HG03039 (cell line): ENCODE measurements around the gene DGKH.
A peak's percentile ranks its signal among the peaks of the same experiment; 100 is the strongest.
"Not testable (repeated sequence)": the region's sequence is repeated elsewhere in the genome, so short reads cannot be mapped to it uniquely, and the experiment has no call there.

ENCODE experiments used
- ATAC-seq: cut with Tn5 transposase; IDR thresholded peaks from one replicate; pipeline ENCODE4 v1.9.1; 2021; ENCODE audit warnings: mild to moderate bottlenecking, moderate library complexity; ENCODE audit not compliant: unreplicated experiment

Gene DGKH

GRCh38 chr13:42221121-42221765 lies 172.8 kb downstream of the DGKH start:
- no peak for ATAC-seq

- no peak for ATAC-seq
Observed at GRCh38 chr13:42223681-42224080, 175.2 kb downstream of the DGKH start.

GRCh38 chr13:42225051-42225450 lies 176.6 kb downstream of the DGKH start:
- no peak for ATAC-seq

GRCh38 chr13:42226759-42227158 lies 178.3 kb downstream of the DGKH start:
- ATAC-seq, result not testable (repeated sequence)

- ATAC-seq, result no peak
Observed at GRCh38 chr13:42228527-42228926, 180.1 kb downstream of the DGKH start.

DNA sequence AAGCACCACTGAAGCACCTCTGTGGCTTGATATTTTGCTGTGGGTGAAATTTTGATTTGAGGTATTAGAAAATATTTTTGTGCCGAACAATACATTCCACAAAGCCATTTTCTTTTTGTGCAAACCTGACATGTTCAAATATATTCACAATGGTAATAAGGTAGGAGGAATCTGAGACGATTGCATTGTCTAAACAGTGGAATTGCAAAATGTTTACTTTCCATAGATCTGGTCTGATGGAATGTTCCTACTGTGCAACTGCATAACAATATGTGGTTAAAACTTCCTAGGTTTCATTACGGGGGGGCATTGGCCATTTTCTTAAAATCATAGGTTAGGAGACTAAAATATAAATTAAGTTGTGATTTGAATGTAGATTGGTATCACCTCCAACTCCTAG lies 180.8 kb downstream of the DGKH start:
- ATAC-seq, result no peak

DNA sequence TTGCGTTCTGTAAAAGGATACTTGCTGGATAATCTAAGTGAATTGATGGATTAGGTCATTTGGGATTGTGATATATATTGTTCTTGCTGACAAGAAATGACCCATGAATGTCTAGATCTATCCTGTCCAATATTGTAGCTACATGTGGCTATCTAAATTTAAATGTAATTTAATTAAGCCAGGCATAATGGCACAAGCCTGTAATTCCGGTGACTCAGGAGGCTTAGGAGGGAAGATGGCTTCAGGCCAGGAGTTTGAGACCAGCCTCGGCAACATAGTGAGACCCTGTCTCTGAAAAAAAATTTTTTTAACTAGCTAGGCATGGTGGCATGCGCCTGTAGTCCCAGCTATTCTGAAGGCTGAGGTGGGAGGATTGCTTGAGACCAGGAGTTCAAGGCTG lies 184.2 kb downstream of the DGKH start:
- no peak for ATAC-seq

DNA sequence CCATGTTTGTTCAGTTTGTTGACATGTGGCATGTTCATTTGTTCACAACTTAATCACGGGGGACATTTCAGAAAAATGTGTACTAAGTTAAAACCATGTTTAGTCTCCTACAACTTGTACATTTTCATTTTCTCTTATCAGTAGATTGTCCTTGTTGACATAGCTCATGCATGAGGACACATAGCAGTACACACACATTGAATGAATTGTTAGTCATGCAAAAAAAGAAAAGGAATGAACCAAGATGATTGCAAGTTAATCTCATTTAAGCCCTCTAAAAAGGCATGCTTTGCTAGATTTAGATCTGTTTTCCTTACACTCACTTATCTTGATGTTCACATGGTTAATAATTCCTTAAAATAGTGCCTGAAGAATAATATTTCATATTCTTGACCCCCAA lies 185.3 kb downstream of the DGKH start:
- ATAC-seq, result no peak

DNA sequence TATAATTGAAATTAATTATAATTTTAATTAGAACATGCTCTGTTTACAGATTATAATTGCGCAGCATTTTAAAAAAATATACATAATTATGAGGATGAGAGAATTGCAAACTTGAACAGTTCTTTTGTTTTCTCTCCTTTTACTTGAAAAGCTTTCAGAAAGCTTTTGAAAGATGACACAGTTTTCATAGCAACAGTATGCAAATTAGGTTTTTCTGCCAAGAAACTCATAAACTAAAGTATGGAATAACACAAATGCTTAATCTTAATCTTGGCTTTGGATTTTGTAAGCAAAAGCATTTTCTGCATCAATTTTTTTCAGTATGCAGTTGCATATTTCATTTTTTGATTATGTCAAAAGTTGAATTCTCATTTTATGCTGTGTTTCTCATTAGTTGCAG lies 190.7 kb downstream of the DGKH start:
- ATAC-seq, result no peak

DNA sequence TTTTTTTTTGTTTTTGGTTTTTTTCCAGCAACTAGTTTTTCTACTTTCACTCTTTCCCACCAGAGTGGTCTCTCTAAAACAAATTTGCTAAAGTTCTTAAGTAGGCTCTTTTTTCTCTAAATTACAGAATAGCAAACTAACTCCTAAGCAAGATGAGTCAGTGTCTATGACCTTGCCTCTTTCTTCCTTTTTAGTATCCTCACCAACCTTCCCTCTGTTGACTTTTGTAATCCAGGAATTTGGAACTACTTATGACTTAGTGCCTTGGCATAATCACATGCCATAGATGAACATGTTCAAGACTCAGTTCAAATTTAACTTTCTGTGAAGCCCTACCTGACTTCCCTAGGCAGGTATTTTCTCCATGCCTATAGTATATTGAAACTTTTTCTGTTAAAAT lies 191.2 kb downstream of the DGKH start:
- ATAC-seq, result no peak

- ATAC-seq, result no peak
Observed at GRCh38 chr13:42246541-42246940, 198.1 kb downstream of the DGKH start.

DNA sequence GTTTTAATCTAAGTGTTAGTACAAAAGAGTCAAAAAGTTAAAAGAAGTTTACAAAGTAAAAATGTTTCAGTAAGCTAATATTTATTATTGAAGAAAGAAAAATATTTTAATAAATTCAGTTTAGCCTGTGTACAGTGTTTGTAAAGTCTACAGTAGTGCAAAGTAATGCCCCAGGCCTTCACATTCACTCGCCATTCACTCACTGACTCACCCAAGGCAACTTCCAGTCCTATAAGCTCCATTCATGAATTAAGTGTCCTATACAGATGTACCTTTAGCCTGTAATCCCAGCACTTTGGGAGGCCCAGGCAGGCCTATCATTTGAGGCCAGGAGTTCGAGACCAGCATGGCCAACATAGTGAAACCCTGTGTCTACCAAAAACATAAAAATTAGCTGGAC lies 199.4 kb downstream of the DGKH start:
- no peak for ATAC-seq

GRCh38 chr13:42255886-42256285 lies 207.4 kb downstream of the DGKH start:
- ATAC-seq, result no peak

- no peak for ATAC-seq
Observed at GRCh38 chr13:42258747-42259146, 210.3 kb downstream of the DGKH start.

DNA sequence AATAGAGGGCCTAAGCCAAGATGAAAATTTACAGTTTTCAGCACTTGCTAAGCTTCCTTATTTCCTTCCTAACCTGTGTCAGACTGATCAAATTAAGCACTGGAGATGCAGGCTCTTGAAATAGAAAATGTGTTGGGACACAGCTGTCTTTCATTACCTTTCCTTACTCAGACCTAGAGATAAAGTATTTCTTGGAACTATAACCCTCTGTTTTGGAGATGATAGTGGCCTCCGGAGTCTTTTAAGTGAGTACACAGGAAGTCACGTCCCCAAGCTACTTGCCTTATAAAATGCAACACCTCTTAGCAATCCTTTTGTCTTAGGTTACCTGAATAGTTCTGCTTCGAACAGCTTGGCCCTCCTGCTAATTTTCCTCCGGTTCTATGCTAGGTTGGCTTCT lies 211.1 kb downstream of the DGKH start:
- no peak for ATAC-seq

DNA sequence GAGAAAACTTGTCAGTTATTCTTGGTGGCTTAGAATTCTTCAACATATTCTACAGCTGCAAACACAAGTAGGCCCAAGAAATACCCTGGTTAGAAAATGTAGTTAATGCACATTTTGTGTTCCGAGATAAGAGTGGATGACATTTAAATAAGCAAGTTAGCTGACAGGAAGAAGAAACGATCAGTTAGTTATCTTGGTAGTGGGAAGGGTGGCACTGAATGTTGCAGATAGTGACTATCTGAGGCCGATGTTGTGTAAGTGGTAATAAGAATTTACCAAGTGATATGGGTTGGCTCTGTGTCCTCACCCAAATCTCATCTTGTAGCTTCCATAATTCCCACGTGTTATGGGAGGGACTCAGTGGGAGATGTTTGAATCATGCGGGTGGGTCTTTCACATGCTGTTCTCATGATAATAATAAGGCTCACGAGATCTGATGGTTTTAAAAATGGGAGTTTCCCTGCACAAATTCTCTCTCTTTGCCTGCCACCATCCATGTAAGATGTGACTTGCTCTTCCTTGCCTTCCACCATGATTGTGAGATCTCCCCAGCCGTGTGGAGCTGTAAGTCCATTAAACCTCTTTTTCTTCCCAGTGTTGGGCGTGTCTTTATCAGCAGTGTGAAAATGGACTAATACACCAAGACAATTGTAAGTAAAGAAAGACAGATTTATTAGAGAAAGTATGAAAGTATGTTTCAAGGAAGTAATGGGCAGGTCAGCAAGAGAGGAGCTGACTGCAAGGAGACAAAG lies 212.6 kb downstream of the DGKH start:
- ATAC-seq, result no peak

DNA sequence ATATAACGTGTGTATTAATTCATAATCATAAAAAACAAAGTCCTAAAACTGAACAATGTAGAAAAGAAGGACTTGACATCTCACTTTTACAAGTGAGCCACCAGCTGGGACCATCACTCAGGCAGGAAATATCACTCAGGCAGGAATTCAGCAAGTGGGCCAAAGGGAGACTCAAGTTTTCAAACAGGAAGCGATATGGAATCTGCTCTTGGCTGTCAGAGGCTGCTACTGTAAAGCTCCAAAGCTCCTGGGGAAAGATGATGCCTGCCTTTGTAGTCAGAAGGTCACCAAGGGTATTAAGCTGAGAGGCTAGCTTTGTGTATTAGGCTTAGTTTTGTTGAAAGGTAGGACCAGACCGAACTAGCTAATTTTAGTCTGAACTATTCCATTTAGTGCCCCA lies 218.0 kb downstream of the DGKH start:
- no peak for ATAC-seq

GRCh38 chr13:42270160-42270856 lies 221.9 kb downstream of the DGKH start:
- no peak for ATAC-seq

DNA sequence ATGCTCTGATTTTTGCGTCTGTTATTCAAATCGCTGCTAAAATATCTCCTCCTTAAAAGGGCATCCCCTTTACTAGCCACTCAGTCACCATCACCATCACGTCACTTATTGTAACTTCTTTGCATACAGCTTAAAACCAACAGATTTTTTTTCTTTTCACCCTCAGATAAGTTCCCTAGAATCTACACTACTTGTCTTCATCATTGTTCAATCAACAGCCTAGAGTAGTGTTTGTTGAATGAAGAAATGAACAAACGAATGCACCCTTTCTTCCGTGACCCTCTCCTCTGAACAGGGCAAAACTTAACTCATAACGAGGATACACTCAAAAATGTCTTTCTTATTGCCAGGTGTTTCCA lies 222.4 kb downstream of the DGKH start:
- no peak for ATAC-seq

DNA sequence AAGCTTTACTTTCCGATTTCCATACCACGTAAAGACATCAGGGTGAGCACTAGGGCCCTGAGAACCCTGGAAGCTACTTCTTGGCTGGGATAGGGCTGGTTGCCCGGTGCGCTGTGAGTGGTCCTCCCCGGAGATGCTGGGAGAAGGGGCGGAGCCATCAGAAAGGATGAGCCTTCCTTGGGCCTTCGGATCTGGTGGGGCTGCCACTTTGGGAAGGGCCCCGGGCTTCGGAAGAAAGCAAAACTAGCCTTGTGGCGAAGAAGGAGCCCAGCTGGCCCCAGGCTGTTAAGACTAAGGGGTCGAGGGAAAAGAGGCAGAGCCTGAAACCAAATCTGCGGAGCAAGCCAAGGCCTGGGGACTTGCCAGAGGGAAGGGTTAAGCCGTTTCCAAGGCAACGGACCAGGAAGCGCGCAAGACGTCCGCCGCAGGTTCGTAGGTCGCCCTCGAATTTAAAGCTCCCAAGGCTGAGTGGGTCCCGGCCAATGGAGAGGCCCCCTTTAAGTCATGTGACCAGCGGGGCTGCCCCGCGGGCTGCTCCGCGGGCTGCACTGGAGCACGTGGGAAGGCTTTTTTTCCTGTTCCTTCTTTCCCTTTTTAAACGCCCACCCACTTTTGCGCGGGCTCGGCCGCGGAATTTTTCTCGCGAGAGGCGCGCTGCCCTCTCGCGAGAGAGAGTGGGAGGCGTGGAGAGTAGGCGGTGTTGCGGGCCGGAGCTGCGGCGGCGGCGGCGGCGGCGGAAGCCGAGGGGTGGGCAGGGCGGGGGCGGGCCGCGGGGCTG lies 223.1 kb downstream of the DGKH start:
- ATAC-seq, result peak; percentile 83

DNA sequence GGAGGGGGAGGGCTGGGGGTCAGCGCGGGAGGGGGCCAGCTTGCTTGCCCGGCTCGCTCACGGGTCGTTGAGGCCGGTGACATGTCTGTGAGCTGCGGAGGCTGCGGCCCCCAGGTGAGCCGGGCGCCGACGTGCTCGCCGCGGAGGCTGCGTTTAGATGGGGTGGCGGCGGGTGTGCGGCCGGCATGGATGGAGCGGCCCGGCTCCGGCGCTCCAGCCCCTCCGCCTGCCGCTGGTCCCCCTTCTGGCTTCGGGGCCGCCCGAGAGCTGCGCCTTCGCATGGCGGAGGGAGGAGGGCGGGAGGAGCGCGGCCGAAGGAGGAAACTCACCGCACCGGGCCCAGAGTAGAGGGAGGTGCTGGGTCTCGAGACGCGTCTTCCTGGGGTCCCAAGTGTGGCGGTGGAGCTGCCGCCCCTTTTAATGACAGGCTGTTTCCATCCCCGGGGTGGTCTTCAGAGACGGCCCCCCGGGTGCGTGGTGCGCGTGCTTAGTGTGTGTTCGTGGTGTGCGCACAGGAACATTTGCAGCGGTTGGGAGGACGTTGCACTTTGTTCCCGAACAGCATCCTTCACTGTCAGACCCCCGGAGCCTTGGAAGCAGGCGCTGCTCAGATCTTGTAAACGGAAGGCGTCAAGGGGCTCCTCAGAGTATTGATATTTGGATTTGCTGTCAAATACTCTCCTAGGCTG lies 223.8 kb downstream of the DGKH start, which contains the start of gene AKAP11:
TSS of gene AKAP11 (plus strand) at position 38 of the 689 bp plus-strand sequence. CDS start 14,197 bp downstream, outside the sequence.
- peak; percentile 22 for ATAC-seq
